Renal cortical epithelial cell (primary cell): ENCODE data around the gene LHB. TPM values are rescaled to one million over a fixed set of nuclear protein-coding genes. Genes with fewer than 3 reads are reported as not detected.
A peak's percentile ranks its signal among the peaks of the same experiment; 100 is the strongest.
"Not testable (repeated sequence)": the region's sequence is repeated elsewhere in the genome, so short reads cannot be mapped to it uniquely, and the experiment has no call there.

Source experiments
- DNase-seq: peaks from one replicate; pipeline ENCODE4 v3.0.0-alpha.2; 2011; ENCODE audit warnings: low read depth
- total RNA-seq: library from RNA; depleted of rRNA; stranded (reverse); fragments of >200 nt; gene quantifications from 2 replicates; pipeline ENCODE4 v1.2.3, GENCODE V29; 2014

The LHB gene
- total RNA-seq, 1 donor from 2014 or later, result 0.25 TPM

DNA sequence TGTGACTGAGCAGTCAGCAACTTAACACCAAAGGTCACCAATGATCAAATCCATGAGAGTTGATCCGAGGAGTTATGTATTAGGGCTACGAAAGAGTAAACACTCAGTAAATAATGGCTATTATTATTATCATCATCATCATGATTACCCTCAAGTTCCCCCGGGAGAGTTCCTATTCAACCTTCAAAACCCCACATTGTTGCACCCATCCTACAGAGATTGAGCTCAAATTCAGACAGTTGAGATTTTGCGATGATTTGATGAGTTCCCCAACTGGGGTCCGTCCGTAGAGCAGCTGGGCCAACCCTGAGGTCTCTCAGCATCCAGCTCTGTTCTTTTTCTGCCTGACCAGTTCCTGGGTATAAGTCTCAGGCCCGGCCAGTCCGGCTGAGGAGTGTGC lies 21.2 kb upstream of the LHB start:
- not testable (repeated sequence) for DNase-seq

- not testable (repeated sequence) for DNase-seq
Measured at GRCh38 chr19:49036815-49037214, 19.9 kb upstream of the LHB start, which contains the start of gene CGB1. TSS of gene CGB1 (minus strand) at chr19:49036895. CDS start at chr19:49036711, 184 bp downstream.

- not testable (repeated sequence) for DNase-seq
Measured at GRCh38 chr19:49031642-49032301, 14.9 kb upstream of the LHB start, which contains the start of gene CGB2. TSS of gene CGB2 (plus strand) at chr19:49031890. CDS start at chr19:49032096, 206 bp downstream.

- DNase-seq, result not testable (repeated sequence)
Measured at GRCh38 chr19:49030323-49030722, 13.4 kb upstream of the LHB start.

DNA sequence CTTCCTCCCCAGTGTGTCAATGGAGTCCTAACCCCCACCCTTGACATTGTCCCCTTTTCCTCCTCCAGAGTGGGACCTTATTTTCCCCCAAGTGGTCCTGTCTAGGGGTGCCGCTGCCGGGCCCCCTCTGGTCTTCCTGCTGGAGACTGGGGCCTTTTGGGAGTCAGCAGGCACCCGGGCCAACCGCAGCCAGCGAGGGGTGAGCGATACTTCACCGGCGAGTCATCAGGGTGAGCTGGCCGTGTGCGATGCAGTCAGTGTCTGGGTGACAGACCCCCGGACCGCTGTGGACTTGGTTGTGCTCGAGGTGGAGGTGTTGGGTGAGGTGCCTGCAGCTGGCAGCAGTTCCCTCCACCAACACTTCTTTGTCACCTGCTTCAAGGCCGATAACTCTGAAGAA lies 12.9 kb upstream of the LHB start:
- not testable (repeated sequence) for DNase-seq

- DNase-seq, result not testable (repeated sequence)
Measured at GRCh38 chr19:49028686-49029085, 11.8 kb upstream of the LHB start.

DNA sequence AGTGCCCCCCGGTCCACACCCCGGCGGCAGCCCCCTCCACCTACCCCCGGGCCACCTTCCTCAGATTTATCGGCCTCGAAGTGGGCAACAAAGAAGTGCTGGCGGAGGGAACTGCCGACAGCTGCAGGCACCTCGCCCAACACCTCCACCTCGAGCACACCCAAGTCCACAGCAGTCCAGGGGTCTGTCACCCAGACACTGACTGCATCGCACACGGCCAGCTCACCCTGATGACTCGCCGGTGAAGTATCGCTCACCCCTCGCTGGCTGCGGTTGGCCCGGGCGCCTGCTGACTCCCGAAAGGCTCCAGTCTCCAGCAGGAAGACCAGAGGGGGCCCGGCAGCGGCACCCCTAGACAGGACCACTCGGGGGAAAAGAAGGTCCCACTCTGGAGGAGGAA lies 8.7 kb upstream of the LHB start:
- DNase-seq, result not testable (repeated sequence)

- DNase-seq, result not testable (repeated sequence)
Measured at GRCh38 chr19:49025088-49025487, 8.2 kb upstream of the LHB start.

GRCh38 chr19:49024233-49024632 lies 7.3 kb upstream of the LHB start, which contains the start of gene CGB3:
TSS of gene CGB3 (minus strand) at chr19:49024333. CDS start at chr19:49023971, 362 bp downstream.
- DNase-seq, result not testable (repeated sequence)

DNA sequence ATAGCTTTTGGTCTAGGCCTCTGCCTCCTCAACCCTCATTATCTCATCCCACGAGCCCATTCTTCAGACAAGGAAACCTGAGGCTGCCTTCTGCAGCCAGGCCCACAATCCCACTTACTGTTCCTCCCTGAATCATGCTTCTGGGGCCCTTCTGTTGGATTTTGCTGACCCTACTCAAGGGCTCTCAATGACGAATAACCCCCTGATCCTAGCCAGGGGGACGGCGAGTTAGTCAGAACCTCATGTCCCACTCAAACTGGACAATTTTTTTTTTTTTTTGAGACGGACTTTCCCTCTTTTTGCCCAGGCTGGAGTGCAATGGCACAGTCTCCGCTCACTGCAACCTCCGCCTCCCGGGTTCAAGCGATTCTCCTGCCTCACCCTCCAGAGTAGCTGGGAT lies 5.2 kb upstream of the LHB start:
- no peak for DNase-seq

GRCh38 chr19:49020931-49021895 lies 4.3 kb upstream of the LHB start:
- DNase-seq, result peak; percentile 43

DNA sequence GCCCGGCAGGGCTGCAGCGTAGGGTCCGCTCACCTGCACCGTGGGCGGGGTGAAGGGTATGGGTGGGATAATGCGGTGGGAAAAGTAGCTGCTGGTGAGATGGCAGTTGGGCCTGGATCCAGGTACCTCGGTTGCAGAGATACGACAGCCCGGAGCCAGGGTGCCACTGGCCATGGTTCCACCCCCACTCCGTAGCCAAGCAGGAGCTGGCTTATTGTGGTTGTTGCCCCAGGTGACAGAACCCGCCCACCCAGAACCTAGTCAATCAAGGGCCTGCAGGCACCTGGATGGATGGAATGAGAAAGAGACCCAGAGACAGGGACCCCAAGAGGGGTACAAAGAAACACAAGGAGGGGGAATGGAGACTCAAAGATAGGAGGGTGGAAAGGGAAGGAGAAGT lies 3.5 kb upstream of the LHB start:
- no peak for DNase-seq

DNA sequence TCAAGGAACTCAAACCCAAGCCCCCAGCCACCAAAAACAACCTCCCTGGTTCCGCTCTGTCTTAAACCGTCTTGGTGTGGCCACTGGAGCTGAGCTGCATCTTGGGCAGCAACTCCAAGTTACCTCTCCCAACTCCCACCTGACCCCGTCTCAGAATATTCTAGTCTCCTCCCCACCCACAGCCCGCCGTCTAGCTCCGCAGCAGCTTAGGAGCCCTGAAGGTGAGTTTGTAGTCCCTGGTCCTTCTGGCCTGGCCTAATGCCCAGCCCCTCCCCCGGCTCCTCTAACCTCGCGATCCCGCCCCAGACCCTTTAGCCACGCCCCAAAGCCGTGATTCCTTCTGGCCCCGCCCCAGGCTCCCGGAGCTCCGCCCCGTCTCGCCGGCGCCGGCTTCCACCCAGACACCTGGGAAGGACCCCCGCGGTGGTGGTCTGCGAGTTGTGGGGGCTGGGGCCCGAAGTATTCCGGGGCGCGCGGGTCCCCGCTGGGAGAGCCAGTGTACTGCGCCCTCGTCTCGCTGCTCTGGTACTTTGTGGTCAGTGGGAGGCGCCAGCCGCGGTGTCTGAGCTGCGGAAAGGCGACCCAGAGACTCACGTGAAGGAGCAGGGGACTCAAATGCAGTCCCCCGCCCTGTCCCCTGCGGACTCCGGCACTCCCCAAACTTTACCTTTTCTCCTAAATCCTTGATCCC lies 2.5 kb upstream of the LHB start:
- no peak for DNase-seq

- not testable (repeated sequence) for DNase-seq
Measured at GRCh38 chr19:49018388-49019241, 1.7 kb upstream of the LHB start.

DNA sequence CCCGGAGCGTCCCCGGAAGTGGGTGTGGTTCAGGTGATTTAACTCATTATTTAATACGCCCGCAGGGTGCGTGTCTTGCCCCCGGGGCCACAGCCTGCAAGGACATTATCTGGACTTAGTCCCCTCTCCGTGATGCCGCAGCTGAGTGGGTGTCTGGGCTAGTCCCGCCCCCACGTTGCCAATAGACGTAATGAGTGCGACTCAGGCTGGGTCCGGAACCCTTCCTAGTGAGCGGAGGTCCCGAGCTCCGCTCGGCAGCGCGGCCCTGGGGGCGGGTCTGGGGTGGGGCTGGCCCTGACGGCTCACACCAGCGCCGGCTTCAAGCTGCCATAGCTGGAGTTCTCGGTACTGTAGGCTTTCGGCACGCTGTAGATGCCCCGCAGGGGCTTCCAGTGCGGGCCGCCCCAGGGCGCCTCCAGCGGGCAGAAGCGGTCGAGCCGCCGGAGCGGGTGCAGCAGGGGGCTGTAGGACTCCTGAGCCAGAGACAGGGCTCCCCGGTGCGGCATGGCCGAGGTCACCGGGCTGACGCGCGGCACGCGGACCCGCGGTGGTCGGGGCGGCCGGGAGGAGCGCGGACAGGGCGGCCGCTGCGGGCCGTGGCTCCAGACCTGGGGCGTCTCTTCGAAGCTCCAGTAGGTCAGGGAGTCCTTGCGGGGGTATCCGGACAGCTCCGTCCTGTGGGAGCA lies 918 bp upstream of the LHB start:
- no peak for DNase-seq

DNA sequence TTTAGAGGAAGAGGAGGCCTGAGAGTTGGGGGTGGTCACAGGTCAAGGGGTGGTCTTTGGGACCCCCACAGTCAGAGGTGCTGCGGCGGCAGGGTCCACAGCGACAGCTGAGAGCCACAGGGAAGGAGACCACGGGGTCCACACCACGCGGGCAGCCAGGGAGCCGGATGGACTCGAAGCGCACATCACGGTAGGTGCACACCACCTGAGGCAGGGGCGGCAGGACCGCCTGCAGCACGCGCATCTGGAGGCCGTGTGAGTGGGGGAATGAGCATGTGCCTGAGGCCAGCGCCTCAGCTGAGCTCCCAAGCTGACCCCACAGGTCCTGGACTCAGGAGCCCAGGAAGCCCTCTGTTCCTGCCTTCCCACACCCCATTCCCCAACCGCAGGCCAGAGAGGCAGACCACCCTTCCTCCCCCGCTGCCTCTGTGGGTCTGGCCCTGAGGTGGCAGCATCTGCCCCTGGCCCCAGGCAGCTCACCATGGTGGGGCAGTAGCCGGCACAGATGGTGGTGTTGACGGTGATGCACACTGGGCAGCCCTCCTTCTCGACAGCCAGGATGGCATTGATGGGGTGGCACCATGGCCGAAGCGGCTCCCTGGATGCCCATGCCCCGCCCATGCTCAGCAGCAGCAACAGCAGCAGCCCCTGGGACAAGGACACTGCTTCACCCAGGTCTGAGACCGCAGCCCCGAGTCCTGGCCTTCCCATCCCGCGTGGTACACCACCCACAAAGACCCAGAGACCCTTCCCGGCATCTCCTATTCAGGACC lies 638 bp downstream of the LHB start:
- no peak for DNase-seq

DNA sequence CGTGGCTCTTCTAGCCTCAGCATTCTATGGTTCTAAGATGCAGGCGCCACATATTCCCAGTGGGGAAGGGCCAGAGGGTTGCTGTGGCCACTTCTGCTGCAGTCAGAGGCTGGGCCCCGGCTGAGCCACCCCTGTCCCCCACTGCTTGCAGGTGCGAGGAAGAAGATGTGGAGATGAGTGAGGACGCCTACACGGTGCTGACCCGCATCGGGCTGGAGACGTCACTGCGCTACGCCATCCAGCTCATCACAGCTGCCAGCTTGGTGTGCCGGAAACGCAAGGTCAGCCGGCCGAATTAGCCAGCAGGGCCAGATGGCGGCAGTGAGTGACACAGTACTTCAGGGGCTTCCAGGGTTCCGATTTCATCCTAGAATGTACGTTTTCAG lies 2.0 kb downstream of the LHB start:
- DNase-seq, result no peak

DNA sequence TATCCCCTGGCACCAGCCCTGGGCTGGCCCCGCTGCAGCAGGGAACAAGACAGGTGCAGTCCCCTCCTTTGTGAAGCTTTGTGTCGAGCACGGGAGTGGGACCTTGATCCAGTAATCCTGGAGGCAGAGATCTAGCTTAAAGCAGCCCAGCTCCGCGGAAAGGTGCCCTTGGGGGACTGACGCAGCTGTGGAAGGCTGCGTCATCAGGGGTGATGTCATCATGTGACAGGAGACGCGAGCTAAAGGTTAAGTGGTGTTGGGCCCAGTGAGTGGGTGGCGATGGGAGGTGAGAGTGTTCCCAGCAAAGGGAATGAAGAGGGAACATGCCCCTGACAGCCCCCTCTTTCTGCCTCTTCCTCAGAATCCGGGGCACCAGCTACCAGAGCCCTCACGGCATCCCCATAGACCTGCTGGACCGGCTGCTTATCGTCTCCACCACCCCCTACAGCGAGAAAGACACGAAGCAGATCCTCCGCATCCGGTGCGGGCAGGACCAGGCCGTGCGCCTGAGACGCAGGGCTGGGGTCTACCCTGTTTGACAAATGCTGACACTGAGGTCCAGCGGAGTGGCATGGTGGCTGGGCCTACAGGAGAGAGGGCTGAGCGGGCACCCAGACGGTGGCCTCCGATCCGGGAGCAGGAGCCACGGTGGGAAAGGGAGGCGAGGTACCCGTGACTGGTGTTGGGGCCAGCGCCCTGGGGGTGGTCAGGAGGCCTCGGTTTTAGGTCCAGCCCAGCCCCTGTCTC lies 2.6 kb downstream of the LHB start:
- no peak for DNase-seq

DNA sequence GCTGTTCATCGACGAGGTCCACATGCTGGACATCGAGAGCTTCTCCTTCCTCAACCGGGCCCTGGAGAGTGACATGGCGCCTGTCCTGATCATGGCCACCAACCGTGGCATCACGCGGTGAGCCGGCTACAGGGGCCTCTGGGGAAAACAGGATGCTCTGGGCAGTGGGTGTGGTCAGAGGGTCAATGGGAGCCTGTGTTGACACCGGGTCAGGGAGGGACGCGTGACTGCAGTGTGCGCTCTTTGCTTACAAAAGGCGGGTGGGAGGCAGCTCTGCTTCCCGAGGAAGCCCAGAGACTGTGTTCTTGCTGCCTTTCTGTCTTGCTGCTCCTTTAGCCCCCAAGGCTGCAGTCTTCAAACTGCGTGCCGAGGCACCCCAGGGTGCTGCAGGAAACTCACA lies 5.7 kb downstream of the LHB start:
- DNase-seq, result no peak
